HG02885 (cell line): Measurements from ENCODE around the gene TYMS.
A peak's percentile ranks its signal among the peaks of the same experiment; 100 is the strongest.

ENCODE experiments used
- ATAC-seq: cut with Tn5 transposase; IDR thresholded peaks from one replicate; pipeline ENCODE4 v1.9.1; 2021; ENCODE audit warnings: mild to moderate bottlenecking; ENCODE audit not compliant: unreplicated experiment, poor library complexity

The TYMS gene

GRCh38 chr18:657311-658000, at the start of gene TYMS:
Gene TYMS (plus strand): TSS chr18:657653. CDS start chr18:657743, 90 bp downstream.
- ATAC-seq, result peak; percentile 53

GRCh38 chr18:607930-608329, 49.5 kb upstream of the TYMS start:
- ATAC-seq, result no peak

- no peak for ATAC-seq
These were observed 47.1 kb upstream of the TYMS start for GRCh38 chr18:610214-610928.

GRCh38 chr18:612156-612555, 45.3 kb upstream of the TYMS start:
- ATAC-seq, result no peak

- no peak for ATAC-seq
These were observed 43.3 kb upstream of the TYMS start for GRCh38 chr18:614193-614592.

GRCh38 chr18:615092-615521, 42.3 kb upstream of the TYMS start:
- no peak for ATAC-seq

GRCh38 chr18:615773-616172, 41.7 kb upstream of the TYMS start:
- ATAC-seq, result no peak

GRCh38 chr18:616380-616995, 41.0 kb upstream of the TYMS start:
- ATAC-seq, result peak; percentile 72

GRCh38 chr18:617970-618504, 39.4 kb upstream of the TYMS start:
- no peak for ATAC-seq

- ATAC-seq, result no peak
These were observed 38.8 kb upstream of the TYMS start for GRCh38 chr18:618618-619017.

- ATAC-seq, result no peak
These were observed 36.0 kb upstream of the TYMS start for GRCh38 chr18:621291-622043.

- ATAC-seq, result no peak
These were observed 35.2 kb upstream of the TYMS start for GRCh38 chr18:622289-622688.

GRCh38 chr18:623761-624620, 33.5 kb upstream of the TYMS start:
- ATAC-seq, result peak; percentile 78

GRCh38 chr18:627231-627630, 30.2 kb upstream of the TYMS start:
- ATAC-seq, result no peak

GRCh38 chr18:629269-630150, 27.9 kb upstream of the TYMS start:
- ATAC-seq, result no peak

- ATAC-seq, result no peak
These were observed 25.9 kb upstream of the TYMS start for GRCh38 chr18:631560-631959.

- no peak for ATAC-seq
These were observed 22.9 kb upstream of the TYMS start for GRCh38 chr18:634551-635045.

- ATAC-seq, result no peak
These were observed 22.3 kb upstream of the TYMS start for GRCh38 chr18:635171-635570.
